Breast epithelium (tissue), 3 donors: Measurements from ENCODE around the gene DGKB.

Experiments used
- POLR2A ChIP-seq: fragments of 450-650 bp; IDR thresholded peaks from one replicate; pipeline ENCODE4 v1.6.1; 2016; ENCODE audit warnings: antibody characterized with exemption, mild to moderate bottlenecking, moderate library complexity
- POLR2AphosphoS5 ChIP-seq, 3 donors: sonication (generic); formaldehyde crosslinking; IDR thresholded peaks; one replicate each; pipeline ENCODE4 v1.6.1; 2017; ENCODE audit warnings: antibody characterized with exemption in 3 of 3
- TF ChIP-seq, protein P1 (sequence below), 3 donors: fragments of 450-650 bp; IDR thresholded peaks; one replicate each; pipeline ENCODE4 v1.5.1; 2016 to 2017; ENCODE audit warnings: antibody characterized with exemption in 3 of 3, mild to moderate bottlenecking in 3 of 3, moderate library complexity in 3 of 3

DNA sequence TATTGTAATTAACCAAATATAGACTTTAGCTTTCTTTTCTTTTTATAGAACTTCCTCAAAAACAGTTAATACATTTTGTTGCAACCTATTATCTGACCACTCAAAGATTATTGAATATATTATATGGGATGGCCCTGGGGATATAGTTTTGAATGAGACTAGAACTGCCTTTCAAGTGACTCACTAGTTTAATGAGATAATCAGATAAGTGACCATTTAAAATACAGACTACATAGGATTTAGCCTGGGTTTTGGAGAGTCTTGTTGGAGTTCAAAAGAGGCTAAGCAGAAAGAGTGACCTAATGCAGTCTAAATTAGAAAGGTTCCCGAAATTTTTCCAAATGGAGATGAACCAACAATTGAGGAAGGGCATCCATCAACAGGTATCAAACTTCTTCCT is 607.9 kb downstream of the DGKB start:
- TF ChIP-seq, protein P1, sequence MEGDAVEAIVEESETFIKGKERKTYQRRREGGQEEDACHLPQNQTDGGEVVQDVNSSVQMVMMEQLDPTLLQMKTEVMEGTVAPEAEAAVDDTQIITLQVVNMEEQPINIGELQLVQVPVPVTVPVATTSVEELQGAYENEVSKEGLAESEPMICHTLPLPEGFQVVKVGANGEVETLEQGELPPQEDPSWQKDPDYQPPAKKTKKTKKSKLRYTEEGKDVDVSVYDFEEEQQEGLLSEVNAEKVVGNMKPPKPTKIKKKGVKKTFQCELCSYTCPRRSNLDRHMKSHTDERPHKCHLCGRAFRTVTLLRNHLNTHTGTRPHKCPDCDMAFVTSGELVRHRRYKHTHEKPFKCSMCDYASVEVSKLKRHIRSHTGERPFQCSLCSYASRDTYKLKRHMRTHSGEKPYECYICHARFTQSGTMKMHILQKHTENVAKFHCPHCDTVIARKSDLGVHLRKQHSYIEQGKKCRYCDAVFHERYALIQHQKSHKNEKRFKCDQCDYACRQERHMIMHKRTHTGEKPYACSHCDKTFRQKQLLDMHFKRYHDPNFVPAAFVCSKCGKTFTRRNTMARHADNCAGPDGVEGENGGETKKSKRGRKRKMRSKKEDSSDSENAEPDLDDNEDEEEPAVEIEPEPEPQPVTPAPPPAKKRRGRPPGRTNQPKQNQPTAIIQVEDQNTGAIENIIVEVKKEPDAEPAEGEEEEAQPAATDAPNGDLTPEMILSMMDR (IDR thresholded peaks at IDR 0.05) = no peak
- TF ChIP-seq POLR2A (no peak), POLR2AphosphoS5 (IDR thresholded peaks at IDR 0.05) (no peak)
